Measurements from ENCODE around the gene ZSWIM5. TPM values are rescaled to one million over a fixed set of nuclear protein-coding genes. Genes with fewer than 3 reads are reported as not detected.

Gene ZSWIM5
- total and polyA plus RNA-seq, 9 of the 15 experiments (the other 6 are each of a cell fraction or from before 2014, with no cell fraction given), result under 0.01 to 0.07 (median 0.03) TPM; not detected in 3

- no peak for TF ChIP-seq RERE (CRISPR knock-in tag; IDR thresholded peaks at IDR 0.05; ENCODE audit: borderline replicate concordance)
- TF ChIP-seq, protein P1, sequence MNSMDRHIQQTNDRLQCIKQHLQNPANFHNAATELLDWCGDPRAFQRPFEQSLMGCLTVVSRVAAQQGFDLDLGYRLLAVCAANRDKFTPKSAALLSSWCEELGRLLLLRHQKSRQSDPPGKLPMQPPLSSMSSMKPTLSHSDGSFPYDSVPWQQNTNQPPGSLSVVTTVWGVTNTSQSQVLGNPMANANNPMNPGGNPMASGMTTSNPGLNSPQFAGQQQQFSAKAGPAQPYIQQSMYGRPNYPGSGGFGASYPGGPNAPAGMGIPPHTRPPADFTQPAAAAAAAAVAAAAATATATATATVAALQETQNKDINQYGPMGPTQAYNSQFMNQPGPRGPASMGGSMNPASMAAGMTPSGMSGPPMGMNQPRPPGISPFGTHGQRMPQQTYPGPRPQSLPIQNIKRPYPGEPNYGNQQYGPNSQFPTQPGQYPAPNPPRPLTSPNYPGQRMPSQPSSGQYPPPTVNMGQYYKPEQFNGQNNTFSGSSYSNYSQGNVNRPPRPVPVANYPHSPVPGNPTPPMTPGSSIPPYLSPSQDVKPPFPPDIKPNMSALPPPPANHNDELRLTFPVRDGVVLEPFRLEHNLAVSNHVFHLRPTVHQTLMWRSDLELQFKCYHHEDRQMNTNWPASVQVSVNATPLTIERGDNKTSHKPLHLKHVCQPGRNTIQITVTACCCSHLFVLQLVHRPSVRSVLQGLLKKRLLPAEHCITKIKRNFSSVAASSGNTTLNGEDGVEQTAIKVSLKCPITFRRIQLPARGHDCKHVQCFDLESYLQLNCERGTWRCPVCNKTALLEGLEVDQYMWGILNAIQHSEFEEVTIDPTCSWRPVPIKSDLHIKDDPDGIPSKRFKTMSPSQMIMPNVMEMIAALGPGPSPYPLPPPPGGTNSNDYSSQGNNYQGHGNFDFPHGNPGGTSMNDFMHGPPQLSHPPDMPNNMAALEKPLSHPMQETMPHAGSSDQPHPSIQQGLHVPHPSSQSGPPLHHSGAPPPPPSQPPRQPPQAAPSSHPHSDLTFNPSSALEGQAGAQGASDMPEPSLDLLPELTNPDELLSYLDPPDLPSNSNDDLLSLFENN (IDR thresholded peaks at IDR 0.05; ENCODE audit: low read depth in 2 of 2, low read length in 2 of 2), result 0 out of 4 replicates have a peak, but pooled peaks of 1 of the 2 experiments have one; percentile 45
- TF ChIP-seq, protein P2, sequence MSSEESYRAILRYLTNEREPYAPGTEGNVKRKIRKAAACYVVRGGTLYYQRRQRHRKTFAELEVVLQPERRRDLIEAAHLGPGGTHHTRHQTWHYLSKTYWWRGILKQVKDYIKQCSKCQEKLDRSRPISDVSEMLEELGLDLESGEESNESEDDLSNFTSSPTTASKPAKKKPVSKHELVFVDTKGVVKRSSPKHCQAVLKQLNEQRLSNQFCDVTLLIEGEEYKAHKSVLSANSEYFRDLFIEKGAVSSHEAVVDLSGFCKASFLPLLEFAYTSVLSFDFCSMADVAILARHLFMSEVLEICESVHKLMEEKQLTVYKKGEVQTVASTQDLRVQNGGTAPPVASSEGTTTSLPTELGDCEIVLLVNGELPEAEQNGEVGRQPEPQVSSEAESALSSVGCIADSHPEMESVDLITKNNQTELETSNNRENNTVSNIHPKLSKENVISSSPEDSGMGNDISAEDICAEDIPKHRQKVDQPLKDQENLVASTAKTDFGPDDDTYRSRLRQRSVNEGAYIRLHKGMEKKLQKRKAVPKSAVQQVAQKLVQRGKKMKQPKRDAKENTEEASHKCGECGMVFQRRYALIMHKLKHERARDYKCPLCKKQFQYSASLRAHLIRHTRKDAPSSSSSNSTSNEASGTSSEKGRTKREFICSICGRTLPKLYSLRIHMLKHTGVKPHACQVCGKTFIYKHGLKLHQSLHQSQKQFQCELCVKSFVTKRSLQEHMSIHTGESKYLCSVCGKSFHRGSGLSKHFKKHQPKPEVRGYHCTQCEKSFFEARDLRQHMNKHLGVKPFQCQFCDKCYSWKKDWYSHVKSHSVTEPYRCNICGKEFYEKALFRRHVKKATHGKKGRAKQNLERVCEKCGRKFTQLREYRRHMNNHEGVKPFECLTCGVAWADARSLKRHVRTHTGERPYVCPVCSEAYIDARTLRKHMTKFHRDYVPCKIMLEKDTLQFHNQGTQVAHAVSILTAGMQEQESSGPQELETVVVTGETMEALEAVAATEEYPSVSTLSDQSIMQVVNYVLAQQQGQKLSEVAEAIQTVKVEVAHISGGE (CRISPR knock-in tag; IDR thresholded peaks at IDR 0.05), result no peak
- TF ChIP-seq ELK3 (CRISPR knock-in tag; IDR thresholded peaks at IDR 0.05), result 0 out of 2 replicates have a peak, but pooled peaks have one; percentile 28
- TF ChIP-seq ZBTB7A (IDR thresholded peaks at IDR 0.05; ENCODE audit: borderline replicate concordance, control insufficient read depth, low read depth, low read length), result peak; percentile 20; the same call in 1 of the 2 replicates
- TF ChIP-seq ZNF551 (CRISPR knock-in tag; IDR thresholded peaks at IDR 0.05), result no peak
- TF ChIP-seq, protein P3, sequence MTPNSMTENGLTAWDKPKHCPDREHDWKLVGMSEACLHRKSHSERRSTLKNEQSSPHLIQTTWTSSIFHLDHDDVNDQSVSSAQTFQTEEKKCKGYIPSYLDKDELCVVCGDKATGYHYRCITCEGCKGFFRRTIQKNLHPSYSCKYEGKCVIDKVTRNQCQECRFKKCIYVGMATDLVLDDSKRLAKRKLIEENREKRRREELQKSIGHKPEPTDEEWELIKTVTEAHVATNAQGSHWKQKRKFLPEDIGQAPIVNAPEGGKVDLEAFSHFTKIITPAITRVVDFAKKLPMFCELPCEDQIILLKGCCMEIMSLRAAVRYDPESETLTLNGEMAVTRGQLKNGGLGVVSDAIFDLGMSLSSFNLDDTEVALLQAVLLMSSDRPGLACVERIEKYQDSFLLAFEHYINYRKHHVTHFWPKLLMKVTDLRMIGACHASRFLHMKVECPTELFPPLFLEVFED (CRISPR knock-in tag; conservative IDR thresholded peaks at IDR 0.05), result no peak; the same call in 1 of the 2 replicates
- no peak for TF ChIP-seq SP2 (IDR thresholded peaks at IDR 0.05; ENCODE audit: extremely low read depth, low read depth, low read length, poor library complexity, severe bottlenecking)
These were observed 194.4 kb downstream of the ZSWIM5 start, which contains the start of gene UROD (continued) for GRCh38 chr1:45011837-45012638.
